K562 (cell line): ENCODE data around the gene ERLIN1. TPM values are rescaled to one million over a fixed set of nuclear protein-coding genes. Genes with fewer than 3 reads are reported as not detected.

Source experiments
- ATAC-seq: fragments of 200-7000 bp; cut with Tn5 transposase; 3 replicates; pipeline ENCODE4 v1.9.1; 2020; ENCODE audit warnings: moderate library complexity
- BruUV-seq: library from RNA; stranded (reverse); fragments of 400-500 nt; replicated peaks from 2 replicates; lab custom pipeline; 2021; lab: Mats Ljungman, UMichigan
- CTCF ChIA-PET: fragments of 300-600 bp; formaldehyde crosslinking; extraction: SDS; loops from one replicate; lab custom pipeline; 2021; ENCODE audit warnings: low intra/inter-chr PET ratio; lab: Yijun Ruan, JAX
- POLR2A ChIA-PET: fragments of 300-600, 350-650 bp; sonication (Branson Sonifier 250); formaldehyde crosslinking; extraction: SDS; loops from one replicate; lab custom pipeline; 2021; ENCODE audit warnings: antibody characterized with exemption, inconsistent platforms; lab: Yijun Ruan, JAX
- DNase-seq, 4 experiments: peaks; one replicate each; pipeline versions ENCODE4 v3.0.0 to v3.0.0-alpha.2; 2011 to 2018; ENCODE audit warnings: low spot score in 3 of 4, mixed read lengths in 3 of 4; ENCODE audit errors: extremely low read depth in 1 of 4
- FAIRE-seq: peaks from 2 replicates; lab custom pipeline; 2011; peaks lifted over from hg19 to GRCh38; lab: Jason Lieb, UNC
- H2AFZ ChIP-seq: 2 replicates; pipeline ENCODE4 v1.6.0; 2011; ENCODE audit warnings: low read depth, low read length, control low read depth, inconsistent platforms
- H3K27ac ChIP-seq: fragments of 200-600 bp; 3 replicates; pipeline ENCODE4 v1.8.0; 2011; ENCODE audit warnings: low read depth, mild to moderate bottlenecking, control low read depth, inconsistent platforms, low read length, moderate library complexity, mixed read lengths; ENCODE audit errors: extremely low read depth
- H3K27me3 ChIP-seq, 2 experiments: fragments of 300-600 bp in 1 of 2; 2 replicates in 1 of 2; 3 replicates in 1 of 2; pipeline versions ENCODE4 v1.6.0 to v1.8.0; 2011; ENCODE audit warnings: inconsistent platforms in 2 of 2, low read length in 2 of 2, mild to moderate bottlenecking in 1 of 2, mixed read lengths in 1 of 2, moderate library complexity in 1 of 2; ENCODE audit not compliant: control insufficient read depth in 2 of 2, insufficient read depth in 2 of 2
- H3K36me3 ChIP-seq: fragments of 300-600 bp; 3 replicates; pipeline ENCODE4 v1.8.0; 2011; ENCODE audit warnings: mild to moderate bottlenecking, low read length, inconsistent platforms; ENCODE audit not compliant: control insufficient read depth, insufficient read depth
- H3K4me1 ChIP-seq, 2 experiments: fragments of 200-600 bp in 1 of 2; replicated peaks in 1 of 2; 2 replicates in 1 of 2; 3 replicates in 1 of 2; pipeline versions ENCODE4 v1.5.1 to v1.8.0; 2011; ENCODE audit warnings: inconsistent platforms in 2 of 2, low read length in 2 of 2, mild to moderate bottlenecking in 1 of 2, mixed read lengths in 1 of 2, moderate library complexity in 1 of 2; ENCODE audit not compliant: control insufficient read depth in 2 of 2, insufficient read depth in 2 of 2
- H3K4me2 ChIP-seq: 2 replicates; pipeline ENCODE4 v1.6.1; 2011; ENCODE audit warnings: low read length, control low read depth, inconsistent platforms, mixed read lengths; ENCODE audit not compliant: insufficient read depth
- H3K4me3 ChIP-seq: fragments of 200-600 bp; sonication (generic), shearing (Covaris generic); 2 replicates; pipeline ENCODE4 v1.5.1; 2016; ENCODE audit warnings: control low read depth, inconsistent platforms
- H3K79me2 ChIP-seq: fragments of 200-600 bp; 3 replicates; pipeline ENCODE4 v1.8.0; 2011; ENCODE audit warnings: low read length, inconsistent platforms; ENCODE audit not compliant: control insufficient read depth, insufficient read depth
- H3K9ac ChIP-seq, 2 experiments: 2 replicates each; pipeline versions ENCODE4 v1.6.0 to v1.6.1; 2011; ENCODE audit warnings: low read depth in 2 of 2, low read length in 2 of 2, control low read depth in 1 of 2, inconsistent platforms in 1 of 2, mild to moderate bottlenecking in 1 of 2, mixed read lengths in 1 of 2; ENCODE audit not compliant: insufficient read depth in 1 of 2
- H3K9me1 ChIP-seq: one replicate; pipeline ENCODE4 v1.6.0; 2011; ENCODE audit warnings: inconsistent platforms, mild to moderate bottlenecking, low read length, moderate library complexity; ENCODE audit not compliant: control insufficient read depth, insufficient read depth
- H3K9me3 ChIP-seq: replicated peaks from 2 replicates; pipeline ENCODE4 v1.5.1; 2011; ENCODE audit warnings: low read depth, low read length, inconsistent platforms; ENCODE audit not compliant: control insufficient read depth, insufficient read depth
- H4K20me1 ChIP-seq: replicated peaks from 2 replicates; pipeline ENCODE4 v1.6.1; 2011; ENCODE audit warnings: low read length, inconsistent platforms, mixed read lengths; ENCODE audit not compliant: control insufficient read depth, insufficient read depth
- ARID4B ChIP-seq: sonication (generic); formaldehyde crosslinking; IDR thresholded peaks from 2 replicates; pipeline ENCODE4 v1.8.0; 2022; ENCODE audit warnings: mild to moderate bottlenecking, missing genetic modification reagents
- E2F3 ChIP-seq: fragments of 250-450 bp; sonication (Bioruptor Pico); IDR thresholded peaks from 2 replicates; pipeline ENCODE4 v1.4.0; 2020; ENCODE audit warnings: mild to moderate bottlenecking
- NR0B1 ChIP-seq: fragments of 450-650 bp; IDR thresholded peaks from one replicate; pipeline ENCODE4 v1.6.1; 2018; ENCODE audit warnings: mild to moderate bottlenecking, moderate library complexity; ENCODE audit not compliant: partially characterized antibody
- PTTG1 ChIP-seq: fragments of 450-650 bp; IDR thresholded peaks from 2 replicates; pipeline ENCODE4 v1.6.1; 2016; ENCODE audit warnings: low read depth, mild to moderate bottlenecking, missing genetic modification characterization, missing compliant biosample characterization
- RBM15 ChIP-seq: fragments of 200-400 bp; formaldehyde crosslinking; IDR thresholded peaks from 2 replicates; pipeline ENCODE4 v1.6.1; 2018; ENCODE audit warnings: mild to moderate bottlenecking, low read length, moderate library complexity; ENCODE audit not compliant: insufficient read depth
- ZFX ChIP-seq: sonication (generic); formaldehyde crosslinking; IDR thresholded peaks from 2 replicates; pipeline ENCODE4 v1.8.0; 2022; ENCODE audit warnings: mild to moderate bottlenecking, missing genetic modification reagents, moderate library complexity
- WGBS: fragments of 100-300 bp; shearing (Covaris generic); methylation state at CpG from one replicate; pipeline ENCODE4 v1.1.6; 2016; ENCODE audit warnings: low coverage, mixed read lengths; ENCODE audit not compliant: insufficient coverage; ENCODE audit errors: missing lambda C conversion rate; 5-methylcytosine and 5-hydroxymethylcytosine counted together
- in situ Hi-C: fragments of 300-500 bp; cut with MboI; formaldehyde crosslinking; loops from 4 replicates; pipeline ENCODE4 v1.15.0; 2018; ENCODE audit warnings: inconsistent platforms, mixed read lengths
- intact Hi-C: fragments of 100-400 bp; cut with micrococcal nuclease; formaldehyde crosslinking; loops from 2 replicates; pipeline ENCODE4 v1.14.2; 2022
- polyA plus RNA-seq, 8 experiments: library from polyadenylated mRNA; depleted of rRNA in 4 of 8; stranded (reverse) in 5 of 8; unstranded in 3 of 8; fragments of >200 nt; fragmentation: Nextera tagmentation in 2 of 8; fragmentation: Illumina TruSeq in 1 of 8; extraction: Ambion mirVana in 2 of 8; extraction: Trizol in 1 of 8; gene quantifications; 2 replicates each; pipeline versions ENCODE4 v1.2.1 to v1.2.3, GENCODE V29; 2011 to 2014; ENCODE audit warnings: inconsistent platforms in 1 of 8, missing spikeins in 1 of 8
- total RNA-seq, 7 experiments: library from RNA; depleted of rRNA in 6 of 7; stranded (reverse); fragments of >200 nt in 6 of 7; fragmentation: Illumina TruSeq in 2 of 7; extraction: Trizol in 2 of 7; gene quantifications; 2 replicates each; pipeline versions ENCODE4 v1.2.1 to v1.2.3, GENCODE V29; 2011 to 2021; ENCODE audit warnings: low replicate concordance in 1 of 7

ERLIN1 gene
- total and polyA plus RNA-seq, 9 of the 15 experiments (the other 6 are each of a cell fraction or from before 2014, with no cell fraction given), result 9.8 to 26.8 (median 15.5) TPM

- TF ChIP-seq ARID4B (CRISPR knock-in tag), result no peak
Observed at GRCh38 chr10:100232101-100232500, 46.3 kb upstream of the ERLIN1 start (continued).

GRCh38 chr10:100229819-100230422, 44.1 kb upstream of the ERLIN1 start:
- no peak for DNase-seq
- 44% methylated on average over 14 of the region's 21 CpGs for WGBS
- Histone ChIP-seq H3K27me3 (no peaks in the 10 kb centered on the region), H3K36me3 (peaks cover 38% of the 10 kb centered on the region; the same call in 2 of the 3 replicates), H4K20me1 (no peaks in the 10 kb centered on the region), H3K9ac (peak overlapping the region; percentile 92 to 93), H3K9me3 (no peaks in the 10 kb centered on the region), H3K4me1 (peaks cover 0 to 3% of the 10 kb centered on the region in 2 experiments; a peak in 2 of 5 replicates), H3K4me3 (peak overlapping the region; percentile 99), H3K9me1 (no peaks in the 10 kb centered on the region), H3K27ac (peak overlapping the region; percentile 85), H3K4me2 (peak overlapping the region; percentile 100), H3K79me2 (peaks cover 35% of the 10 kb centered on the region), H2AFZ (peak overlapping the region; percentile 97)
- no peak for FAIRE-seq
- in situ Hi-C loops, result no loop called here
- POLR2A ChIA-PET, result no interaction called here
- intact Hi-C loops, result no loop called here
- ATAC-seq, result no peak
- CTCF ChIA-PET, result no interaction called here
- BruUV-seq, result TSS peak; percentile 89
- 0 out of 2 replicates have a peak, but pooled peaks have one; percentile 24 for TF ChIP-seq ZFX
- no peak for TF ChIP-seq RBM15
- no peak for TF ChIP-seq PTTG1
- TF ChIP-seq NR0B1, result no peak
- no peak for TF ChIP-seq E2F3 (CRISPR knock-in tag)
